Activated CD8-positive, alpha-beta memory T cell treated with anti-CD3 and anti-CD28 coated beads for 1 hour (primary cell): ENCODE data around the gene ARTN.

Experiments used
- DNase-seq, 2 donors: peaks; one replicate each; pipeline ENCODE4 v3.0.0-alpha.2; 2020; ENCODE audit warnings: low read depth in 1 of 2; ENCODE audit errors: extremely low read depth in 1 of 2

ARTN gene

GRCh38 chr1:43982808-43983207, 49.2 kb downstream of the ARTN start:
- DNase-seq, result no peak

DNA sequence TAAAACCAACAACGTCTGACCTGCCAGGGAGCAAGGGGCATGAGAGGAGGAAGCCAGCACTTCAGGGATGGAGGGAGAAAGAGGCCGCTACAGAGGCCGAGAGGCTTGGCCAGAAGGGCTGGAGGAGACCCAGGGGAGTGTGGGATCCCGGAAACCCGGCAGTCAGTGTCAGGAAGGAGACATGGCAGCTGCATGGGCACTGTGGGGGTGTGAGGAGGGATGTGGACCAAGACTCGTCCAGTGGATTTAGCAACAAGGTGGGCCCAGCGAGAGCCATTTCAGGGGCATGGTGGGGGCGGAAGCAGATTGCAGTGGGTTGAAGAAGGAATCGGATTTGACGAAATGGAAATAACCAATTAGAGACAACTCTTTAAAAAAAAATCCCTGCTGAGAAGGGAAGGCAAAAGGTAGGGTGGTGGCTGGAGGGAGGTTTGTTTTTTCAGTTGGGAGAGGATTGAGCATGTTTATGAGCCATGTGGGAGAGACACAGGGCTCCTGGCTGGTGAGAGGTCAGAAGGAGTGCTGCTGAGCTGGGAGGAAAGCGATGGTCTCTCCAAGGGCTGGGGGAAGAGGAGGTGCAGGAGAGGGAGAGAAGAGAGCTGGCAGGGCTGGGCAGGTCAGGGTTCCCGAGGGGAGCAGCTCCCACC, 49.8 kb downstream of the ARTN start:
- no peak for DNase-seq

- DNase-seq, result no peak
Measured at GRCh38 chr1:43984855-43985254, 51.3 kb downstream of the ARTN start.

- DNase-seq, result no peak
Measured at GRCh38 chr1:43985984-43986595, 52.5 kb downstream of the ARTN start.

DNA sequence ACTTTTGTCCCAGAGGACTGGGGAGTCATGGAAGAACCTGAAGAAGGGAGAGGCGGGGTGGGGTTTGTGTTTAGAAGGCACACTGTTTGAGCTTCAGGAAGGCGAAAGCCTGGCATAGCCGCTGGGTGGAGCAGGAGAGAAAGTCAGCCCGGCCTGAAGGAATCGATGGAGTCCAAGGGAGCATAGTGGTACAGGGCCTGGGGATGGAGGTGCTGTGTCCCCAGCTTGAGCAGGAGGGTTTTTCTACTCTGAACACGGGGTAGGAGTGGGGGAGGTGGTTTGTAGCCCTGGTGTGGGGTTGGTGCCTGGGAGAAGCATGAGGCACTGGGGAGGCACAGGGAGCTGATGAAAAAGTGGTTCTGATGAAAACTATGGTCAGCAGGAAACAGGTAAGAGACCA, 53.1 kb downstream of the ARTN start:
- no peak for DNase-seq
